Loucy (cell line): ENCODE data around the gene GNPAT.

ENCODE experiments used
- EZH2phosphoT487 ChIP-seq: fragments of 200-600 bp; IDR thresholded peaks from 2 replicates; pipeline ENCODE4 v1.6.1; 2018; ENCODE audit warnings: antibody characterized with exemption, mild to moderate bottlenecking, moderate library complexity, borderline replicate concordance
- TF ChIP-seq, protein P1 (sequence below): fragments of 200-600 bp; sonication (generic); conservative IDR thresholded peaks from 2 replicates; pipeline ENCODE4 v1.5.1; 2014; ENCODE audit warnings: mild to moderate bottlenecking, antibody characterized with exemption, low read length

DNA sequence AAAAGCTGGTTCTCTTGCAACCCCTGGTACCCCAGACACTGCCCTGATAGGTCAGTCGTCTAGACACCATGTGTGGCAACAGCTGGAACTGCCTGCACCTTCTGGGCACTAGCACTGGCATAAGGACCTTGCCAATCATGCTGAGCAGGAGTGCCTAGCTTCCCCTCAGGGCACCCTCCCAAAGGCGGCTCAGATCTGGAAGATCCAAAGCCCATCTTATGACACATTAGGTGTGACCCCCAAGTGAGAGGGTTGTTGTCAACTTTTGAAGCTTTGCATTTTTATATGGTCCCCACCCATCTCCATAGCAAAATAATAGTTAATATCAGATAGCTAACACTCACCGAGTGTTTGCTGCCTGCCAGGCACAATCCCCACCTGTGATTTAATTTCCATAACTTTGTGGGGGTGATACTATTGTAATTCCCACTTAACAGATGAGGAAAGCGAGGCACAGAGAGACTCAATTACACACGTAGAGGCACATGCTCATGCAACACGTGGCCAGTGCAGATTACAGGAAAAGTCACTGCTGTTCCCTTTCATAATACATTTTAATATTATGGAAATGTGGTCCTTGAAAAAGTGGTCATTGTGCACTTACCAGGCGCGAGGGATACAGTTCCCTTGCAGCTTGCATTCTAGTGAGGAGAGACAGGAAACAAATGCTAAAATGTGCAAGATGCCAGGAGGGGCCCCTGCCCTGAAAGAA lies 70.9 kb downstream of the GNPAT start:
- TF ChIP-seq, protein P1, sequence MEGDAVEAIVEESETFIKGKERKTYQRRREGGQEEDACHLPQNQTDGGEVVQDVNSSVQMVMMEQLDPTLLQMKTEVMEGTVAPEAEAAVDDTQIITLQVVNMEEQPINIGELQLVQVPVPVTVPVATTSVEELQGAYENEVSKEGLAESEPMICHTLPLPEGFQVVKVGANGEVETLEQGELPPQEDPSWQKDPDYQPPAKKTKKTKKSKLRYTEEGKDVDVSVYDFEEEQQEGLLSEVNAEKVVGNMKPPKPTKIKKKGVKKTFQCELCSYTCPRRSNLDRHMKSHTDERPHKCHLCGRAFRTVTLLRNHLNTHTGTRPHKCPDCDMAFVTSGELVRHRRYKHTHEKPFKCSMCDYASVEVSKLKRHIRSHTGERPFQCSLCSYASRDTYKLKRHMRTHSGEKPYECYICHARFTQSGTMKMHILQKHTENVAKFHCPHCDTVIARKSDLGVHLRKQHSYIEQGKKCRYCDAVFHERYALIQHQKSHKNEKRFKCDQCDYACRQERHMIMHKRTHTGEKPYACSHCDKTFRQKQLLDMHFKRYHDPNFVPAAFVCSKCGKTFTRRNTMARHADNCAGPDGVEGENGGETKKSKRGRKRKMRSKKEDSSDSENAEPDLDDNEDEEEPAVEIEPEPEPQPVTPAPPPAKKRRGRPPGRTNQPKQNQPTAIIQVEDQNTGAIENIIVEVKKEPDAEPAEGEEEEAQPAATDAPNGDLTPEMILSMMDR: no peak
- TF ChIP-seq EZH2phosphoT487: no peak
